ENCODE results near the gene SPATA3.

GRCh38 chr2:230968921-230969658 is 26.8 kb upstream of the SPATA3 start:
- TF ChIP-seq EZH2phosphoT487 (conservative IDR thresholded peaks at IDR 0.05; ENCODE audit: low read length) (no peak), CTCF (IDR thresholded peaks at IDR 0.05; ENCODE audit: insufficient read depth, low read length, poor library complexity, severe bottlenecking) (no peak)

Measured in SU-DHL-6 (cell line).